GM12891 (cell line): ENCODE data around the gene CHKA.

Experiments
- POLR2A ChIP-seq: IDR thresholded peaks from 2 replicates; pipeline ENCODE4 v1.6.1; 2011; ENCODE audit warnings: low read depth, low read length, control low read depth
- POLR2AphosphoS5 ChIP-seq: IDR thresholded peaks from 2 replicates; pipeline ENCODE4 v1.6.1; 2011; ENCODE audit warnings: low read depth, low read length, control low read depth
- POU2F2 ChIP-seq: IDR thresholded peaks from 2 replicates; pipeline ENCODE4 v1.6.1; 2011; ENCODE audit warnings: low read depth, mild to moderate bottlenecking, control low read depth, low read length, moderate library complexity
- TAF1 ChIP-seq: IDR thresholded peaks from 2 replicates; pipeline ENCODE4 v1.6.1; 2011; ENCODE audit warnings: low read depth, low read length, control low read depth

DNA sequence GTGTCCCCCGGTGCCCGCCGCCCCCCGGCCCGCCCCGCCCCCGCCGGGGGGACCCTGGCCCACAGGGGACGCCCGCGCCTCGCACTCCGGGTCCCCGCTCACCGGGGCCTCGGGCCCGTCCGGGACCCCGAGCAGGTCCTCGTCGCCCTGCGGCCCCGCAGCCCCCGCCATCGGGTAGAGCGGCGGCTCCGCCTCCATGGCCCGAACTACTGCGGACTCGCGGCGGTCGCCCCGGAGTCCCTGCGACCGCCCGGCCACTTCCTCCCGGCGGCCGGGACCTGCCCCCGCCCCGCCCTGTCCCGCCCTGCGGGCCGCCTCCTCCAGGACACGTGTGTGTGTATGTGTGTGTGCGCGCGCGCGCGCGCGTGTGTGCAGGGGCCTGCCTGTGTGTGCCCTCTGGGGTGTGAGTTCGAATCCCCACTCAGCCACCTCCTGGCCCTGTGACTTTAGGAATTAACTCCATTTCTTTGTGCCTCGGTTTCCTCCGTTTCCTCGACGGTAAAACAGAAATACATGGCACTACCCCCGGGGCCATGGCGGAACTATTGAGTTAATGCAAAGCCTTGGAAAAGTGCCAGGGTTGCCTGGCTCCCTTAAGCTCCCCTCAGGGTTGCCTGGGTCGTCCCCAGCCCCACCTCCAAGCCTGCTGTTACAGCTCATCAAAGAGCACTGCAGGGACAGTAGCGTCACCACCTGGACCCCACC, 117.2 kb downstream of the CHKA start, which contains the start of gene UNC93B1:
- TF ChIP-seq POLR2A (0 out of 2 replicates have a peak, but pooled peaks have one; percentile 42), POLR2AphosphoS5 (peak; percentile 51; the same call in 1 of the 2 replicates), TAF1 (no peak), POU2F2 (no peak)
